ENCODE data around the gene SPIRE1.
"Not testable (repeated sequence)": the region's sequence is repeated elsewhere in the genome, so short reads cannot be mapped to it uniquely, and the experiment has no call there.

SPIRE1 gene

GRCh38 chr18:12551466-12551865, 106.4 kb downstream of the SPIRE1 start:
- DNase-seq: not testable (repeated sequence)

GRCh38 chr18:12543697-12544096, 114.2 kb downstream of the SPIRE1 start:
- no peak for DNase-seq

- DNase-seq: no peak
These were observed 117.2 kb downstream of the SPIRE1 start for GRCh38 chr18:12540751-12541150.

- DNase-seq: not testable (repeated sequence)
These were observed 118.7 kb downstream of the SPIRE1 start for GRCh38 chr18:12539158-12539557.

- no peak for DNase-seq
These were observed 123.1 kb downstream of the SPIRE1 start for GRCh38 chr18:12534820-12535219.

GRCh38 chr18:12532661-12533060, 125.2 kb downstream of the SPIRE1 start:
- DNase-seq: no peak

GRCh38 chr18:12531749-12532148, 126.2 kb downstream of the SPIRE1 start:
- no peak for DNase-seq

GRCh38 chr18:12520442-12520992, 137.4 kb downstream of the SPIRE1 start:
- no peak for DNase-seq

- no peak for DNase-seq
These were observed 138.9 kb downstream of the SPIRE1 start for GRCh38 chr18:12518832-12519531.

- no peak for DNase-seq
These were observed 139.6 kb downstream of the SPIRE1 start for GRCh38 chr18:12518326-12518725.

- no peak for DNase-seq
These were observed 140.6 kb downstream of the SPIRE1 start for GRCh38 chr18:12517142-12517825.

GRCh38 chr18:12516049-12516630, 141.8 kb downstream of the SPIRE1 start:
- no peak for DNase-seq

GRCh38 chr18:12515550-12515949, 142.4 kb downstream of the SPIRE1 start:
- no peak for DNase-seq

- DNase-seq: no peak
These were observed 150.9 kb downstream of the SPIRE1 start for GRCh38 chr18:12507007-12507406.

- DNase-seq: no peak
These were observed 156.9 kb downstream of the SPIRE1 start for GRCh38 chr18:12500986-12501385.

- no peak for DNase-seq
These were observed 160.1 kb downstream of the SPIRE1 start for GRCh38 chr18:12497839-12498238.

- no peak for DNase-seq
These were observed 160.6 kb downstream of the SPIRE1 start for GRCh38 chr18:12497296-12497695.

- DNase-seq: no peak
These were observed 165.0 kb downstream of the SPIRE1 start for GRCh38 chr18:12492907-12493306.

GRCh38 chr18:12491611-12492435, 166.1 kb downstream of the SPIRE1 start:
- DNase-seq: no peak

- no peak for DNase-seq
These were observed 172.3 kb downstream of the SPIRE1 start for GRCh38 chr18:12485479-12486105.

GRCh38 chr18:12481915-12482314, 176.0 kb downstream of the SPIRE1 start:
- not testable (repeated sequence) for DNase-seq

GRCh38 chr18:12479982-12480381, 177.9 kb downstream of the SPIRE1 start:
- DNase-seq: no peak

Data from NCI-H187 treated with DMSO at 0.1 percent for 48 hours (cell line).